MM.1S (cell line): ENCODE measurements around the gene GNS.

ENCODE experiments used
- DNase-seq: peaks from one replicate; pipeline ENCODE4 v3.0.0-alpha.2; 2015
- H2AFZ ChIP-seq: fragments of 300-600 bp; sonication (generic); 2 replicates; pipeline ENCODE4 v1.6.0; 2016; ENCODE audit warnings: antibody characterized with exemption, low read length
- H3F3A ChIP-seq: fragments of 300-600 bp; sonication (generic); 2 replicates; pipeline ENCODE4 v1.6.1; 2016; ENCODE audit warnings: mild to moderate bottlenecking, antibody characterized with exemption, low read length, moderate library complexity, mixed read lengths; ENCODE audit not compliant: insufficient read depth
- H3K27ac ChIP-seq: fragments of 300-600 bp; sonication (generic); 2 replicates; pipeline ENCODE4 v1.5.1; 2016; ENCODE audit warnings: mild to moderate bottlenecking, low read length
- H3K27me3 ChIP-seq: fragments of 300-600 bp; sonication (generic); replicated peaks from 2 replicates; pipeline ENCODE4 v1.6.0; 2016; ENCODE audit warnings: low read length; ENCODE audit not compliant: insufficient read depth
- H3K36me3 ChIP-seq: fragments of 300-600 bp; sonication (generic); replicated peaks from 2 replicates; pipeline ENCODE4 v1.6.1; 2016; ENCODE audit warnings: mild to moderate bottlenecking, low read length, mixed read lengths; ENCODE audit not compliant: insufficient read depth
- H3K4me1 ChIP-seq: fragments of 300-600 bp; sonication (generic); 2 replicates; pipeline ENCODE4 v1.6.1; 2016; ENCODE audit warnings: low read length, mixed read lengths
- H3K4me2 ChIP-seq: fragments of 300-600 bp; sonication (generic); 2 replicates; pipeline ENCODE4 v1.6.0; 2016; ENCODE audit warnings: low read depth, low read length
- H3K4me3 ChIP-seq: fragments of 300-600 bp; sonication (generic); 2 replicates; pipeline ENCODE4 v1.5.1; 2016; ENCODE audit warnings: low read length, mixed read lengths
- H3K79me2 ChIP-seq: fragments of 300-600 bp; sonication (generic); 2 replicates; pipeline ENCODE4 v1.6.1; 2016; ENCODE audit warnings: mixed run types, low read length, mixed read lengths
- H3K9ac ChIP-seq: fragments of 300-600 bp; sonication (generic); 2 replicates; pipeline ENCODE4 v1.6.1; 2016; ENCODE audit warnings: low read length, mixed read lengths
- H3K9me2 ChIP-seq: fragments of 300-600 bp; sonication (generic); replicated peaks from 2 replicates; pipeline ENCODE4 v1.6.1; 2016; ENCODE audit warnings: mild to moderate bottlenecking, low read length, mixed read lengths; ENCODE audit not compliant: insufficient read depth
- H3K9me3 ChIP-seq: fragments of 300-600 bp; sonication (generic); replicated peaks from 2 replicates; pipeline ENCODE4 v1.6.1; 2016; ENCODE audit warnings: mild to moderate bottlenecking, low read length, mixed read lengths; ENCODE audit not compliant: insufficient read depth
- H4K20me1 ChIP-seq: fragments of 300-600 bp; sonication (generic); 2 replicates; pipeline ENCODE4 v1.6.1; 2016; ENCODE audit warnings: mild to moderate bottlenecking, low read length, moderate library complexity, mixed read lengths; ENCODE audit not compliant: insufficient read depth
- CTCF ChIP-seq: fragments of 300-600 bp; sonication (generic); IDR thresholded peaks from 2 replicates; pipeline ENCODE4 v1.5.1; 2016; ENCODE audit warnings: antibody characterized with exemption, low read length, mixed read lengths
- EZH2 ChIP-seq: fragments of 300-600 bp; sonication (generic); optimal IDR thresholded peaks from 2 replicates; pipeline ENCODE3; 2017; ENCODE audit warnings: low read depth, mild to moderate bottlenecking, antibody characterized with exemption, low read length, mixed read lengths
- EZH2phosphoT487 ChIP-seq: fragments of 300-600 bp; sonication (generic); IDR thresholded peaks from 2 replicates; pipeline ENCODE4 v1.6.1; 2018; ENCODE audit warnings: antibody characterized with exemption, low read length

Gene GNS

GRCh38 chr12:64796205-64796845 is 37.1 kb upstream of the GNS start:
- H2AFZ ChIP-seq: no peak overlapping the region
- no peaks in the 10 kb centered on the region for H3K36me3 ChIP-seq
- H3K79me2 ChIP-seq: no peaks in the 10 kb centered on the region
- H3K27ac ChIP-seq: no peak overlapping the region
- no peaks in the 10 kb centered on the region for H4K20me1 ChIP-seq
- peaks cover 30% of the 10 kb centered on the region for H3K4me1 ChIP-seq
- H3K9ac ChIP-seq: no peak overlapping the region
- peak; percentile 90 for DNase-seq
- TF ChIP-seq EZH2 (no peak), CTCF (peak; percentile 89), EZH2phosphoT487 (no peak)
- no peaks in the 10 kb centered on the region for H3K27me3 ChIP-seq
- 0 out of 2 replicates have a peak, but pooled peaks cover 4% of the 10 kb centered on the region for H3F3A ChIP-seq
- H3K4me2 ChIP-seq: no peak overlapping the region
- H3K9me2 ChIP-seq: no peaks in the 10 kb centered on the region
- no peaks in the 10 kb centered on the region for H3K9me3 ChIP-seq
- H3K4me3 ChIP-seq: no peak overlapping the region

DNA sequence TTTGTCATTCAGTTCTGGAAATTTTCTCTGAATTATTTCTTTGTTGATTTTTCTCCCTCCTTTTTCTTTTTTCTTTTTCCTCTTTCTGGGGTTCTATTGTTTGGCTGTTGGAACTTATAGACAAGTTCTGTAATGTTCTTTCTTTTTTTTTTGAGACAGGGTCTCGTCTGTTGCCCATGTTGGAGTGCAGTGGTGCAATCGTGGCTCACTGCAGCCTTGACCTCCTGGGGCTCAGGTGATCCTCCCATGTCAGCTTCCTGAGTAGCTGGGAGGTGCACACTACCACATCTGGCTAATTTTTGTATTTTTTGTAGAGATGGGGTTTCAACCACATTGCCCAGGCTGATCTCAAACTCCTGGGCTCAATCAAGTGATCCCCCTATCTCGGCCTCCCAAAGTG is 35.1 kb upstream of the GNS start:
- Histone ChIP-seq H3K4me3 (no peak overlapping the region), H3K4me1 (peaks cover 16% of the 10 kb centered on the region), H3K9ac (no peak overlapping the region), H3K27ac (no peak overlapping the region), H3F3A (no peaks in the 10 kb centered on the region), H3K9me2 (no peaks in the 10 kb centered on the region), H3K36me3 (no peaks in the 10 kb centered on the region; the same call in 1 of the 2 replicates), H2AFZ (no peak overlapping the region), H4K20me1 (no peaks in the 10 kb centered on the region), H3K79me2 (no peaks in the 10 kb centered on the region), H3K4me2 (no peak overlapping the region), H3K27me3 (no peaks in the 10 kb centered on the region), H3K9me3 (no peaks in the 10 kb centered on the region)
- no peak for DNase-seq
- TF ChIP-seq EZH2 (no peak), CTCF (no peak), EZH2phosphoT487 (no peak)

DNA sequence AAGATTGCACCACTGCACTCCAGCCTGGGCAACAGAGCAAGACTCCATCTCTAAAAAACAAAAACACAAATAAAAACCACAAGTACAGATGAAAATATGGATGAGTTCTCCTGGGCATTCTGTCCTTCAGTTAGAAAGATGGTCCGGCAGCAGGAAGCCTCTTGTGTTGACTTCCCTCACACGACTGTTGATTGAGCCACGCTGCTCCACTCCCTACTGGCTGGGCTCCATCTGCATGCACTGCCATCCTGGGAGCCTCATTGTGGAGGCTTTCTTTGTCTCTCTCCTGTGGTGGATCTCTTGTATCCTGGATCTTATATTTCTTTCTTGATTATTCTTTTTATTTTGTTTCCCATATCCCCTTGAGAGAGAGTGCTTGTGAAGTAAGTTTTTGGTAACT is 34.4 kb upstream of the GNS start:
- Histone ChIP-seq H3K79me2 (no peaks in the 10 kb centered on the region), H3F3A (no peaks in the 10 kb centered on the region), H2AFZ (no peak overlapping the region), H3K4me1 (peaks cover 16% of the 10 kb centered on the region), H3K9me2 (no peaks in the 10 kb centered on the region), H4K20me1 (no peaks in the 10 kb centered on the region), H3K9ac (no peak overlapping the region), H3K36me3 (no peaks in the 10 kb centered on the region; the same call in 1 of the 2 replicates), H3K9me3 (no peaks in the 10 kb centered on the region), H3K27me3 (no peaks in the 10 kb centered on the region), H3K4me3 (no peak overlapping the region), H3K4me2 (no peak overlapping the region), H3K27ac (no peak overlapping the region)
- DNase-seq: no peak
- TF ChIP-seq EZH2phosphoT487 (no peak), EZH2 (no peak), CTCF (no peak)
